ENCODE data around the gene AGAP1.

AGAP1 gene

DNA sequence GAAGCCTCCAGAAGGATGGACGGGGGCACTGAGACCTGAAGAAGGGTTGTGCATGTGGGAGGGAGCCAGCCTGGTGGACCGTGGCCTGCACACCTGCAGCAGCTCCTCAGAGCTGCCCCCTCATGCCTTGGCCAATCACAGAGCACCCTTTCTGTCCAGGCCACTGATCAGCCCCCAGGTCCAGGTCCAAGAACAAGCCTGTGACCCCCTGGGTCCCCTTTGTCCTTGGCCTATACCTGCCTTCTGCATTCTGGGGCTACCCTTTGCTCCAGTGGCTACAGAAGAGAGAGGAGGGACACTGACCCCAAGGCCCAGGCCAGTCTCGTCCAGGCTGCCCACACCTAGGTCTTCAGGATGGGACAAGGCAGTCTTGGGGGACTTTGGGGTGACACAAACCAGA, 62.2 kb downstream of the AGAP1 start:
- DNase-seq (ENCODE audit: low spot score): no peak
- Histone ChIP-seq H3K4me3 (no peak overlapping the region), H3K27ac (no peak overlapping the region)
- TF ChIP-seq, protein P1, sequence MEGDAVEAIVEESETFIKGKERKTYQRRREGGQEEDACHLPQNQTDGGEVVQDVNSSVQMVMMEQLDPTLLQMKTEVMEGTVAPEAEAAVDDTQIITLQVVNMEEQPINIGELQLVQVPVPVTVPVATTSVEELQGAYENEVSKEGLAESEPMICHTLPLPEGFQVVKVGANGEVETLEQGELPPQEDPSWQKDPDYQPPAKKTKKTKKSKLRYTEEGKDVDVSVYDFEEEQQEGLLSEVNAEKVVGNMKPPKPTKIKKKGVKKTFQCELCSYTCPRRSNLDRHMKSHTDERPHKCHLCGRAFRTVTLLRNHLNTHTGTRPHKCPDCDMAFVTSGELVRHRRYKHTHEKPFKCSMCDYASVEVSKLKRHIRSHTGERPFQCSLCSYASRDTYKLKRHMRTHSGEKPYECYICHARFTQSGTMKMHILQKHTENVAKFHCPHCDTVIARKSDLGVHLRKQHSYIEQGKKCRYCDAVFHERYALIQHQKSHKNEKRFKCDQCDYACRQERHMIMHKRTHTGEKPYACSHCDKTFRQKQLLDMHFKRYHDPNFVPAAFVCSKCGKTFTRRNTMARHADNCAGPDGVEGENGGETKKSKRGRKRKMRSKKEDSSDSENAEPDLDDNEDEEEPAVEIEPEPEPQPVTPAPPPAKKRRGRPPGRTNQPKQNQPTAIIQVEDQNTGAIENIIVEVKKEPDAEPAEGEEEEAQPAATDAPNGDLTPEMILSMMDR (IDR thresholded peaks at IDR 0.05): no peak

DNA sequence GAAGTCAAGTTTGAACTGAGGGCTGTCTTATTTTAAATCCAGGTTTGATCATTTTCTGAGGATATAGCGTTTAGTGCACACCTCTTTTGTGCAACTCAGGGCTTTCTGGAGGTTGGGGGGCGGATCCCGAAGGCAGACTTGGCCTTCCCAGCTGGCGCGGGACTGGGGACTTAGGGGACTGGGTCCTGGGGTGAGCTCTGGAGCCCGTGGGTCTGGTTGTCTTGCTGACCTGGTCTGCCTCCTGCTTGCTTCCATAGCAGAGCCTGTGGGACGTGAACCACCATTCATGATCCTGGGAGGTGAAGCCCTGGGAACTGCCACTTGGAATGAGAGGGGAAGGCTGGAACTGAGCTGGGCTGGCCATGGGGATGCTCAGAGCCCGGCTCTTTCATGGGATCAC, 63.1 kb downstream of the AGAP1 start:
- H3K4me3 ChIP-seq: no peak overlapping the region
- no peak overlapping the region for H3K27ac ChIP-seq
- no peak for DNase-seq (ENCODE audit: low spot score)
- TF ChIP-seq, protein P1 (IDR thresholded peaks at IDR 0.05): no peak

DNA sequence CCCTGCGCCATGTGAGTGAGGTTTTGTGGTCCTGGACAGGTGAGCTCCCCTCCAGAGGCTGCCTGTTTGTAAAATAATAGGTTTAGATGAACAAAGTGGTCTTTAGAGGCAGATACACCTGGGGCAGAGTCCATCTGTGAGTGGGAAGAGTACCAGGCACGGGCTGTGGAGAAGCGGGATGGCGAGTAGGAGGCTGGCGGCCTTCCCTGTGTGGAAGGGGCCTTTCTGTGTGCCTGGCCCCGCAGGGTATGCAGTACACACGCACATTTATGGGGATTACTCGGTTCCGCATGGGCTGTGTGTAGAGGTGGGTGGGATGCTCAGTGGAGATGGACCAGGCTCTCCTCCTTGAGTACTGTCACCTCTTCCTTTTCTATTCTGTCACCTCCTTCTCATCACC, 64.1 kb downstream of the AGAP1 start:
- no peak for DNase-seq (ENCODE audit: low spot score)
- Histone ChIP-seq H3K27ac (no peak overlapping the region), H3K4me3 (no peak overlapping the region)
- TF ChIP-seq, protein P1 (IDR thresholded peaks at IDR 0.05): no peak

DNA sequence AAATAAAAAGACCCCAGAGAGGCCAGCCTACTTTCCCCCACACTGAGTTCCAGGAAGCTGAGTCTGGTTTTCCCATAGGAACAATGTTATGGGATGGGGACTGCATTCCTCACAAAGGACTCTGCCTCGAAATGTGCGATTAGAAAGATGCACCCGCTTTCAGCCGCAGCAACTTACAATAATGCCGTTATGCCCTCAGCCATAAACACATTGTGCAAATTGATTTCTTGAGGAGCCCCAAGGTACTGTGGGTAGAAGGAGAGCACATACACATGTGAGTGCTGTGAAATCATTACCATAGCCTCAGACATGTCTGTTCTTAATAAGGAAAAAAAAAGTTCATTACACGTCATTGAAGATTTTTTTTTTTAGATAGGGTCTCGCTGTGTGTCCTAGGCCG, 64.7 kb downstream of the AGAP1 start:
- no peak for DNase-seq (ENCODE audit: low spot score)
- TF ChIP-seq, protein P1 (IDR thresholded peaks at IDR 0.05): no peak
- Histone ChIP-seq H3K4me3 (no peak overlapping the region), H3K27ac (no peak overlapping the region)

DNA sequence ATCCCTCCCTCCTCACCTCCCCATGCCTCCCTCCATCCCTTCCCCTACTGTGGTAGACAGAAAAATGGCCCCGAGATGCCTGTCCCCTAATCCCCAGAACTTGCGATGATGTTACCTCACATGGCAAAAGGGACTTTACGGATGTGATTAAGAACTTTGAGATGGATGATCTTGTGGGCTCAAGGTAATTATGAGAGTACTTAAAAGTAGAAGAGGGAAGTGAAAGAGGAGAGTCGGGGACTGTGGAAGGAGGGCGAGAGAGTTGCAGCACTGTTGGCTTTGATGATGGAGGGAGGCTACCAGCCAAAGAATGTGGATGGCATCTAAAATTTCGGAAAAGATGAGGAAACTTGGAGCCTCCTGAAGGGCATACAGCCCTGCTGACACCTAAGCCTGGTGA, 66.5 kb downstream of the AGAP1 start:
- Histone ChIP-seq H3K27ac (no peak overlapping the region), H3K4me3 (no peak overlapping the region)
- TF ChIP-seq, protein P1 (IDR thresholded peaks at IDR 0.05): no peak
- DNase-seq (ENCODE audit: low spot score): no peak

DNA sequence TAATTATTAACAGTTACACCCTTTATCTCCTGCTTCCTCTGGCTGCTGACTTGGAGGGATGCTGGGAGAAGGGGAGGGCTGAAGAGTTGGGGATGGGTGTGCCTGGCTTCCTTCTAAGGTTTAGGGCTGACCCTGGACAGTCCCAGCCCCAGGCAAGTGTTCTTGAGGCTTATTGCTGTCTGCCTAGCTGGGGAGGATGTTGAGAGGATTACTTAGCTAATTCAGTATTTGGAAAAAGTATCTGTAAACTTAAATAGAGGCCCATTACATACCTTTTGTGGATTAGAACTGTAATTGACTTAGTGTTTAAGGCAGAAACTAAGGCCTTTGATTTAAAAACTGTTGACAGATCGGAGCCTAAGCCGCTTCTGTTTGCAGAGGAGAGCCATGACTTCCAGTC, 67.6 kb downstream of the AGAP1 start:
- TF ChIP-seq, protein P1 (IDR thresholded peaks at IDR 0.05): no peak
- no peak overlapping the region for H3K27ac ChIP-seq
- H3K4me3 ChIP-seq: no peak overlapping the region
- DNase-seq (ENCODE audit: low spot score): no peak

DNA sequence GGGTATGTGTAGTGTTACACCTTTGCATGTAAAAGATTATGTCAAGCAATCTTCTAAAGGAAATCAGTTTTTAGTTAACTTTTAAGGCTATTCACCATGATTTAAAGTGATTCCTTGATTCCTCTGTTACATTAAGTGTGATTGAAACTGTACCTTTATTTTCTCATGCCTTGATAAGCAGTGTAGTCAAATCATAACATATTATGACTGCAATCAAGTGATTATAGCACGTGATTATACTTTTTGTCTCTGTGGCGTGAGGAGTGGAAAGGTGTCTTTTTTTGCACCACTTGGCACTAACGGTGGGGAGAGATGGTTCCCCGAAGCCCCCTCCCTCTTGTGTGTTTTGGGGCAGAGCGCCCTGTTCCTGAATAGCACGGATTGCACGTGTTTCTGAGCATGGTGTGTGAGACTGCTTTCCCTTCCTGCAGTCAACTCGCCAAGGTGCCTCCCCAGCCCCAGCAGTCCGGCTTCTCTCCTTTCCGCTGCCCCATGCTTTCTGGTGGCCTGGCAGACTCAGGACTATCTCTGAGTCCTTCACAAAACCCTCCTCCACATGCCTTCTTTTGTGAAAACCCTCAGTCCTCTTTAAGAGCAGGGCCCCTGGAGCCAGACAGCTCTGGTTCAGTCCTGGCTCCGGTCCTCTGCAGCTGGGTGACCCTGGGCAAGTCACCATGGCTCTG, 68.4 kb downstream of the AGAP1 start:
- no peak for DNase-seq (ENCODE audit: low spot score)
- H3K27ac ChIP-seq: no peak overlapping the region
- TF ChIP-seq, protein P1 (IDR thresholded peaks at IDR 0.05): no peak
- H3K4me3 ChIP-seq: no peak overlapping the region
